GM21515 (cell line): ENCODE results near the gene CTSA.
"Not testable (repeated sequence)": the region's sequence is repeated elsewhere in the genome, so short reads cannot be mapped to it uniquely, and the experiment has no call there.

ENCODE experiments used
- ATAC-seq: cut with Tn5 transposase; IDR thresholded peaks from one replicate; pipeline ENCODE4 v1.9.1; 2021; ENCODE audit not compliant: unreplicated experiment

The CTSA gene

DNA sequence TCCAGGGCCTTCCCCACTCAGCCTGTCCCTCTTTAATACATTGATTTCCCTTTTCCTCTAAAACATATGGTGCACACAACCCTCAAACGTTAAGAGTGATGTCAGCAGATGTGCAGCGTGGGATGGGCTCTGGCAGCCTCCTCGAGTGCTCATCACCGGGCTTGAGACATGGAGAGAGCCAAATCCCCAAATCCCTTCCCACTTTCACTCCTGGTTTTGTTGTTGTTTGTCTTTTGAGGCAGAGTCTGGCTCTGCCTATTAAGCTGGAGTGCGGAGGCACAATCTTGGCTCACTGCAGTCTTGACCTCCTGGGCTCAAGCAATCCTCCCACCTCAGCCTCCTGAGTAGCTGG lies 26.6 kb downstream of the CTSA start:
- ATAC-seq = no peak

DNA sequence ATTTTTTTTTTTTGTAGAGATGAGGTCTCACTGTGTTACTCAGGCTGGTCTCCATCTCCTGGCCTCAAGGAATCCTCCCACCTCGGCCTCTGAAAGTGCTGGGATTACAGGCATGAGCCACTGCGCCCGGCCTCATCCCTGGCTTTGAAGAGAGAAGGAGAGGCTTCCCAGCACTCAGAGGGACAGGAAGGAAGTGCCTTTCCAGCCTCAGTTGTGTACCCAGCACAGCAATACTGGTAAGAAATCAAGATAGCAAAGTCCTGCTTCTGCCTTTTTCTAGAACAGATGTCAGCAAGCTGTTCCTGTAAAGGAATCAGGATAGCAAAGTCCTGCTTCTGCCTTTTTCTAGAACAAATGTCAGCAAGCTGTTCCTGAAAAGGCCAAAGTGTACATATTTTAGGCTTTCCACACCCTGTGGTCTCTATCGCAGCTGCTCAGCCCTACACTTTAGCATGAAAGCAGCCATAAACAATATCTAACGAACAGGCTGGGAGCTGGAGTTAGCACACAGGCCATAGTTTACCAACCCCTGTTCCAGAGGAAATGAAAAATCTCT lies 27.1 kb downstream of the CTSA start:
- ATAC-seq = no peak

DNA sequence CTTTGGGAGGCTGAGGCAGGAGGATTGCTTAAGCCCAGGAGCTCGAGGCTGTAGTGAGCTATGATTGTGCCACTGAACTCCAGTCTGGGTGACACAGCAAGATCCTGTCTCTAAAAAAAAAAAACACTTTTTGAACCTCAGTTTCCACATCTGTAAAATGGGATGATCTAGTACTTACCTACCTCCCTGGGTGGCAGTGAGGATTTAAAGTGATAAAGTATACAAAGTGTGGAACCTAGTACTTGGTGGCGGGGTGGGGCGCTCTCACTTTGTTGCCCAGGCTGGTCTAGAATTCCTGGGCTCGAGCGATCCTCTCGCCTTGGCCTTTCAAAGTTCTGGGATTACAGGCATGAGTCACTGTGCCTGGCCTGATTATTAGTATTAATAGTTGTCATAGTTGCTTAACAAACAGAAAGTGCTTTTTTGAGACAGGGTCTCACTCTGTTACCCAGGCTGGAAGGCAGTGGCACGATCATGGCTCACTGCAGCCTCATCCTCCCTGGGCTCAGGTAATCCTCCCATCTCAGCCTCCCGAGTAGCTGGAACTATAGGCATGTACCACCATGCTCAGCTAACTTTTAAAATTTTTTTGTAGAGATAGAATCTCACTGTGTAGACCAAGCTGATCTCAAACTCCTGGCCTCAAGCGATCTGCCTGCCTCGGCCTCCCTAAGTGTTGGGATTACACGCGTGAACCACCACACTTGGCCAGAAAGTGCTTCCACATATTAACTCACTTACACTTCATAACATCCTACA lies 27.8 kb downstream of the CTSA start:
- no peak for ATAC-seq

DNA sequence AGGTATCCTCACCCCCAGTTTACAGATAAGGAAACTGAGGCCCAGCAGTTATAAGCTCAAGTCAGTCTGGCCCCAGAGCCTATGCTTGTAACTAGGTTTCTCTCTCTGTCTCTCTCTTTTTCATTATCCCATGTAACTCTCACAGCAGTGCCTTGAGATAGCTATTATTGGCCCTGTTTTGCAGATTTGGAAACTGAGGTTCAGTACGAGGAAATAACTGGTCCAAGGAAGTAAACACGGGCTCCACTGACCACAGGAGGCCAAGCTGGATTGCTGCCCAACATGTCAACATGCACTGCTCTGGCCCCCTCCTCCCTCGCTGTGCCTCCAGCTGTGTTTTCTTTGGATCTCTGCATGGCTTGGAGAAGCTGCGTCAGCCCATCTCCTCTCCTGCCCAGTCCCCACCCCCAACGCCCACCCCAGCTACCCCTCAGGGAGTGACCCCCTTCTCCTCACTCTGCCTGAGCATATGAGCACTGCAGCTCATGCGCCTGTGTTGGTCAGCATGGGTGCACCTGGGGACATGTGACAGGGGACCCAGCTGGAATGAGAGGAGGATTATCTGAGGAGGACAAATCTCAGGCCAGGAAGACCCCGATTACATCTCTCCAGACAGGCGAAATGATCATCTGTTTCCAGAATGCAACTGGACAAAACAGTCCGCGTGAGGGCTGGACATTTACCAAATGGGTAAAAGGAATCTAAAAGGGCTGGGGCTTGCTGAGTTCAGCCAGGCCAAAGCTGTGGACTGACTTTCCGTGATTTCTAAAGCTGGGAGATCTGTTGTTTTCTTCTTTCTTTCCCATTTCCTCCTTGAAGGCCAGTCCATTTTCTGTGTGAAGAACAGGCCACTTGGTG lies 28.6 kb downstream of the CTSA start:
- no peak for ATAC-seq

DNA sequence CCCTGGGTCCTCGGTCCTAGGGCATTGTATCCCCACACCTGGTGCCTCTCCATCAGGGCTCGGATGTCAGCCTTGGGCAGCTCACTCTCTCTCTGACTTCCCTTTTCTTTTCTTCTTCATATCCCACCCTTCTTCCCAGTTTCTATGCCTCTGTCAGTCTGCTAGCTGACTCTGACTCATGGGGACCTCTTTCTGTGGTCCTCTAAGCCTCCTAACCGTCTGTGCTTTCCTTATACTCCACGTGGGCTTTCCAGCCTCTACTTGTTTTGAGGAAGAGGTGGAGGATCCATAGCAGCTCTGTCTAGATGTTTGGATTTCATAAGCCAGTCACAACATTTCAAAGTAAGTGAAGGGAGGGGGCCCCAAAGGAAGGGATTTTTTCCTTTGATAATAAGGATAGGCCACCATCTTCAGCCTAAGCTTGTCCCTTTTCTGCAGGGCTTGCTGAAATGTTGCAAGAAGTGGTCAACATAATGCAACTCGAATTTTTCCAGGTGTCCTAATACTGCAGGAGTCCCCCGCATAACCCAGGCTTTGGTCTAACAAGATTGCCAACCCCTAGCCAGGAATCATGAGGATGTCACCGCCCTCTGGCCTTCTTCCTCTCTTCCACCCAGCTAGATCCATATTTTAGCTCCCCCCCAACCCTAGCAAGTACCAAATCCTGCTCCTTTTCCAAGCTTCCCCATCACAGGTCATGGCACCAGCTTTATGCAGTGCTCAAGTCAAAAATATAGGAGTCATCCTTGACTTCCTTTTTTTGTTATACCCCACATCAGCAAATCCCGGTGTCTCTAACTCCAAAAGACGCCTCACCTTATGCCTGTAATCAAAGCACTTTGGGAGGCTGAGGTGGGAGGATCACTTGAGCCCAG lies 29.6 kb downstream of the CTSA start:
- no peak for ATAC-seq

DNA sequence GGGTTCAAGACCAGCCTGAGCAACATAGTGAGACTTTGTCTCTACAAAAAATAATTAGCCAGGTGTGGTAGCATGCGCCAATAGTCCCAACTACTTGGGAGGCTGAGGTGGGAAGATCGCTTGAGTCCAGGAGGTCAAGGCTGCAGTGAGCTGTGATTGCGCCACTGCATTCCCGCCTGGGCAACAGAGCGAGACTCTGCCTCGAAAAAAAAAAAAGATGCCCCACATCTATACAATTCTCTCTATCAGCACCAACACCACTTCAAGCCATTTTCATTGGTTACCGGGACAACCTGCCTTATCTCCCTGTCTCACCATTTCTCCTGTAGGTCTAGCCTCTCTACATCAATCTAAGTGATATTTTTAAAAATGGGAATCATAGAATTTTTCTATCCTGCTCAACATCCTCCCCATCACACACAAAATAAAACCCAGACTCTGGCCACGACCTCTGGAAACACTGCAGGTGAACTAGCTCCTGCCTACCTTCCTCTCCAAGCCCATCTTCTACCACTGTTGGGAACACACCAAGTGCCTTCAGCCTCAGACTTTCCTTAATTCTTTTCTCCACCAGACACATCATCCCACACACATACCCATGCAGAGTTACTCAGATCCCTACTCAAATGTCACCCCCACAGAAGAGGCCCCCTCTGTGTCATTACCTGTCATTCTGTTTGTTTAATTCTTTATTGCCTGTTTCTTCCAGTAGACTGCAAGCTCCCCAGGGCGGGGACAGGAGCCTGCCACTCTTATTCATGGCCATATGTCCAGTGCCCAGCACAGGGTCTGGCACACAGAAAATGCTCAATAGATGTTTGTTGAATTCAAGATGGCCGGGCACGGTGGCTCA lies 30.4 kb downstream of the CTSA start:
- ATAC-seq = no peak

DNA sequence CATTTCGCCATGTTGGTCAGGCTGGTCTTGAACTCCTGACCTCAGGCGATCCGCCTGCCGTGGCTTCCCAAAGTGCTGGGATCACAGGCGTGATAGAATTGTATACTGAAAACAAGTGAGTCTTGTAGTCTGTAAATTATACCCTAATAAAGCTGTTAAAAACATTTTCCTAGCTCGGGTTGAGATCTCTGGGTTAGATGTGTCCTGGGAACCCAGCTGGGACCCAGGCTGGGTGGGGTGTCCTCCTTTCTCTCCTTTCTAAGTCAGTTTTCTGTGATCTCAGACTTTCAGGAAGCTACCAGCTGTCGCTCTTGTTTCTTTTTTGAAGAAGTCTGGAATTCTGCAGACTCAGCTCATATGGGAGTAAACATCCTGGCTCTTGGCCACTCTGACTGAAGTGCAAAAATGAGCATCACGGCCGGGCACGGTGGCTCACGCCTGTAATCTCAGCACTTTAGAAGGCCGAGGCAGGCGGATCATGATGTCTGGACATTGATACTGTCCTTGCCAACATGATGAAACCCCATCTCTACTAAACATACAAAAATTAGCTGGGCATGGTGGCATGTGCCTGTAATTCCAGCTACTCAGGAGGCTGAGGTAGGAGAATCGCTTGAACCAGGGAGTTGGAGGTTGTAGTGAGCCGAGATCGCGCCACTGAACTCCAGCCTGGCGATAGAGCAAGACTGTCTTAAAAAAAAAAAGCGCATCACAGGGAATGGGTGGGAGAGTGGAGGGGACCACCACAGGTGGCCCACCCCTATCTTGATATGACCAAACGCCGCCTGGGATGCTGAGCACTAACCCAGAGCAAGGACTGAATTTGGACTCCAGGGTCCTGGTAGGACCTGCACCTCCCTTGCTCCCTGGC lies 33.5 kb downstream of the CTSA start:
- ATAC-seq = no peak

DNA sequence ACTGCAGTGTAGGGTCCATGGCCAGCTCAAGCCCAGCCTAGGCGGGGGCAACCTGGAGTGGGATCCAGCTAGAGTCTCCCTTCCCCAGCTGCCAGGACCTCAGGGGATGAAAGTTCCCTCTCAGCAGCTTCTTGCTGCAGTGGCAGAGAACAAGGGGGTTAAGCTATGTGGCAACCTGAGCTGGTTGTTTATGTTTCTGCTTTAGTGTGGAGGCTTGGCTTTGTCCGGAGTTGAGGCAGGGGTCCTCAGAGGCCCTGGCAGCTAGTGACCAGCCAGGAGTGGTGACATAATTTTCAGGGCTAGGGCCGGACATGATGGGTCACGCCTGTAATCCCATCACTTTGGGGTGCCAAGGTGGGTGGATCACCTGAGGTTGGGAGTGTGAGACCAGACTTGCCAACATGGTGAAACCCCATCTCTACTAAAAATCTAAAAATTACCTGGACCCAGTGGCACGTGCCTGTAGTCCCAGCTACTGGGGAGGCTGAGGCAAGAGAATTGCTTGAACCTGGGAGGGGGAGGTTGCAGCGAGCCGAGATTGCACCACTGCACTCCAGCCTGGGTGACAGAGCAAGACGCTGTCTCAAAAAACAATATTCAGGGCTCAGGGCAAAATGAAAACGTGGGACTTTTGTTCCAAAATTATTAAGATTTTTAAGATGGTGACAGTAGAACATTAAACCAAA lies 34.8 kb downstream of the CTSA start:
- no peak for ATAC-seq

DNA sequence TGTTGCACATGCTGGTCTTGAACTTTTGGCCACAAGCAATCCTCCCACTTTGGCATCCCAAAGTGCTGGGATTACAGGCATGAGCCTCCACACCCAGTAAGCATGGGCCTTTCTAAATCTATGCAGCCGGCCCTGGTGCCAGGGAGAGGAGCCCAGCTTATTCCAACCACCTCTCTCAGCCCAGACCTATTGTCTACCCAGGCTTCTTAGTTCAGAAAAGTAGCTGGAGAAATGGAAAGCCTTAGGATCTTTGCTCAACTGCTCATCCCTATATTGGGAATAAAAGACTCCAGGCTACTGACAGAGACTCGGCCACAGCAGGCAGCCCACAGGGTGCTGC lies 35.6 kb downstream of the CTSA start:
- no peak for ATAC-seq

DNA sequence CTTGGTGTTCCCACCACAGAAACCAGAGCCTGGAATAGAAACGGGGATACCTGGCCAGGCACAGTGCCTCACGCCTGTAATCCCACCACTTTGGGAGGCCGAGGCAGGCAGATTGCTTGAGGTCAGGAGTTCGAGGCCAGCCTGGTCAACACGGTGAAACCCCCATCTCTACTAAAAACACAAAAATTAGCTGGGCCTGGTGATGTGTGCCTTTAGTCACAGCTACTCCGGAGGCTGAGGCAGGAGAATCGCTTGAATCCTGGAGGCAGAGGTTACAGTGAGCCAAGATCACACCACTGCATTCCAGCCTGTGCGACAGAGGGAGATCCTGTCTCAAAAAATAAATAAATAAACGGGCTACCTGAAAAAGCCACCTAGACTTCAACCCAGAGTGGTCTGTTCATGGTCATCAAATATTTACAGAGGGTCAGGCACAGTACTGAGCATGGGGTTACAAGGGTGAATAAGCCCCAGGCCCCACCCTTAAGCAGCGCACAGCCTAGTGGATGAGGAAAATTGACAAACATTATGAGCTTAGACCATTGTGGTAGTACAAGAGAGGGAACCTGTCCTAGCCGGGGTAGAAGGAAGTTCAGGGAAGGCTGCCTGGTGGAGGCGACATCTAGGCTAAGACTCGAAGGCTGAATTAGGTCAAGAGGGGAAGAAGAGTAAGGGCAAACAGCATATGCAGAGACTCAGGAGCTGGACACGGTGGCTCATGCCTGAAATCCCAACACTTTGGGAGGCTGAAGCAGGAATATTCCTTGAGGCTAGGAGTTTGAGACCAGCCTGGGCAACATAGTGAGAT lies 36.1 kb downstream of the CTSA start:
- ATAC-seq = no peak

DNA sequence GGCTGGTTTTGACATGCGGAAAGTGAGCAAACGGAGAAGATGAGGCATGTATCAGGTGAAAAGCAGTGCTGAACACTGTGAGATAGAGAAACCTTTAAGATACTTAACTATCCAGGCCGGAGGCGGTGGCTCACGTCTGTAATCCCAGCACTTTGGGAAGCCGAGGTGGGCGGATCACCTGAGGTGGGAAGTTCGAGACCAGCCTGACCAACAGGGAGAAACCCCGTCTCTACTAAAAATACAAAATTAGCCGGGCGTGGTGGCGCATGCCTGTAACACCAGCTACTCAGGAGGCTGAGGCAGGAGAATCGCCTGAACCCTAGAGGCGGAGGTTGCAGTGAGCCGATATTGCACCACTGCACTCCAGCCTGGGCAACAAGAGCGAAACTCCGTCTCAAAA lies 40.5 kb downstream of the CTSA start:
- not testable (repeated sequence) for ATAC-seq

DNA sequence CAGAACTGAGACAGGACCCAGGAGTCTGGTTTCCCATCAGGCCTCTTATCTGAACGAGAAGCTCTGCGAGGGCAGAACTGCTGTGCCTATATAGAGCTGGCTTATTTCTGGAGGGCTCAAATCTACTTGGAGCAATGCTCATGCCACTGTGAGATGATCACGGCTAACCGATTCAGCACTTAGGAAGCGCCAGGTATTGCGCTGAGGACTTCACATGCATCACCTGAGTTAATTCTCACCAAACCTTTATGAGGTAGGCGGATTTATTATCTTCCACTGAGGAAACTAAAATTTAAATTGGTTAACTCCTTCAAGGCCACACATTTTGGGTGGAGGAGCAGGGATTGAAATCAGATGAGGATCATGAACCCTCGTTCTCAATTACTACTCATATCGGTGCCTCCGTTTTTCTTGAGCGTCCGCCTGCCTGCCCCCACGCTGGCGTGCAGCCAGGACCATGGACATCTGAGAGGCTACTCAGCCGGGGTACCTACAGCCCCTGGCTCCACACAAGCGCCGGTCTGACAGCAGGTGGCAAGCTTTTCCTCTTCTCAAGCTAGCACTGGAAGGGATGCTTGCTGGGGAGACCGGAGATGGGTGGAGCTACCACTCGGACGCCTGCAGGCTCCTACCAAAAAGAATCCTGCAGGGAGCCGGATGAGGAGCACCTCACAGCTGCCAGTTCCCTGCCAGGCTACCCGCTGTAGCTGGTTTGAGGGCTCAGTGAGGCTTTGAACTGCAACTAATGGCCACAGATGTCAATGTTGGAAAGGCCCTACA lies 42.3 kb downstream of the CTSA start:
- no peak for ATAC-seq

DNA sequence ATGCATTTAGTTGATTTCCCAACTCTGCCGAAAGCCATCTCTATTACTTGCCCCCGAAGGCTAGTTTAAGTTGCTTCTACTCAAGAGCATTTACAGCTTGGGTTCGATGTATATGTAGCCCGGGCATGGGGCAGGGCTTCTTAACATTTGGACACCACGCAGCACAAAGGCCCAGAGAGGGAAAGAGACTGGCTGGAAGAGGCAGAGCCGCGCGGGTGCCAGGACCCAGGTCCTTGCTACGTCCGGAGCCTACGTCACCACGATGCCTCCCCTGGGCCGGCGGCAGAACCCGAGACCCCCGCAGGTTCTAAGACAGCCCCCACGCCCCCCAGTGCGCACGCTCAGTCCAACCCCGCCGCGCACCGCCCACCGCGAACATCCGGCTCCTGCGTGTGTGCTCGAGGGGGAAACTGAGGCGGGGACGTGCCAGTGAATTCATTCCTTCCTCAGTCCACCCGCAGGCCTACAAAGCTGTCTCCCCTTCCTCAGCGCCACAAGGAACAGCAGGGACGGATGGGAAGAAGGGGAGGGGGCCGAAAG lies 43.0 kb downstream of the CTSA start:
- peak; percentile 13 for ATAC-seq

DNA sequence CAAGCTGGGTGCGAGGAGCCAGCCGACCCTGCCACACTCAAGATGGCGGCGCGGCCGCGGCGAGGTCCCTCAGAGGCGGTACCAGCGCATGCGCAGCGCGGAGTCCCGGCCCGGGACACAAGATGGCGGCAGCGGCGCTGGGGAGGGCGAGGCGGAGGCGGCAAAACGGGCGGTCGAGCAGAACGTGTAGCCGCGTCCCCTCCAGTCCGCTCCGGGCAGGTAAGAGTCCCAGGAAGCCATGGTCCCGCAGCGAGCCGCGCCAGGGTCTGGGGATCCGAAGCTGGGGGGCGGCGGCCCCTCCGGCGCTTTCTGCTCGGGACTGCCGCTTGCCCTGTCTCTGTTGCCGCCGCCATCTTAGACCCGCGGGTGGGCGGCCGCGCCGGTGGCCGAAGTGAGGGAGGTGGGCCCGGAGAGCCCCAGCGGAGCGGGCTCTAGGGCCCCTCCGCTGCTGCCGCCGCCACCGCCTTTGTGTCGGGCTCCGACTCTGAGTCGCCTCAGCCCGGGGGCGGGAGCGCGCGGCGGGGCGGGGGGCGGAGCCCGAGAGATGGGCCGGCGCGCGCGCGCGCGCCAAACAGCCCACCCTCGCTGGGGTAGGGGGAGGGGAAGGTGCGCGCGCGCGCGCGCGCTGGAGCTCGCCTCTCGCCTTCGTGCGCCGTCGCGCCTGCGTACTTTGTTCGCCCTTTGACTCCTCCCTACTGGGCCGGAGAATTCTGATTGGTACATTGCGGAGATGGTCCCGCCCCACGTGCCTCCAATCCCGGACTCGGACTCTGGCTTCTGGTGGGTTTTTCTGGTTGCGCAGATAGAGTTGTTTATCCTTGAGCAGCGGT lies 43.7 kb downstream of the CTSA start, which contains the start of gene PCIF1:
Gene PCIF1 (plus strand): TSS at position 98 of the 830 bp plus-strand sequence. CDS start 4,317 bp downstream, outside the sequence.
- peak; percentile 67 for ATAC-seq

DNA sequence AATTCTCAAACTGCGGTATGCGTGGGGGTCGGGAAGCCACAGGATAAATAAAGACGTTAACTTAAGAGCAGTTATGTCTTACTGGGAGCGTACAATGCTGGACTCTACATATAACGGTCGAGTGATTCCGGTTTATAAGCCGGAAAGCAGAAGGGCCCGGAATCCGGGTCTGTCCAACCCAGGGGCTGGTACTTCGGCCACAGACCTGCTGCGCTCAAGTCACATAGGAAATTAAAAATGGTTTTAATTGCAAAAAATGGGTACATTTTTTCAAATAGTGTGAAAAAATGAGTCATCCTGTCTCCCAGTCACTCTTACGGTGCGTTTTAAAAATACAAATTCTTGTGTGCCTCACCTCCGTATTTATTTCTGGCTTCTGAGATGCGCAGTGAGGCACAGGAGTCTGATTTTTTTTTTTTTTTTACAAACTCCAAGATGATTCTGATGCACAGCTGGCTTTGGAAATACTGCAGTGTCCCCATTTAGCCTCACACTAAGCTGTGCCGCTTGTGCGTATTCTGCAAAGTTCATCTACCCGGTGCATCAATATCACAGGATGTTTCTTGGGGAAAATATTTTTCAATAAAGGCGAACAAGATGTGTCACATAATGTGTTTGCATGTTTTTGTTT lies 44.4 kb downstream of the CTSA start:
- ATAC-seq = peak; percentile 23
